ENCODE measurements around the gene PTPRG. TPM values are rescaled to one million over a fixed set of nuclear protein-coding genes. Genes with fewer than 3 reads are reported as not detected.

The PTPRG gene
- polyA plus RNA-seq, 3 donors, result not detected

DNA sequence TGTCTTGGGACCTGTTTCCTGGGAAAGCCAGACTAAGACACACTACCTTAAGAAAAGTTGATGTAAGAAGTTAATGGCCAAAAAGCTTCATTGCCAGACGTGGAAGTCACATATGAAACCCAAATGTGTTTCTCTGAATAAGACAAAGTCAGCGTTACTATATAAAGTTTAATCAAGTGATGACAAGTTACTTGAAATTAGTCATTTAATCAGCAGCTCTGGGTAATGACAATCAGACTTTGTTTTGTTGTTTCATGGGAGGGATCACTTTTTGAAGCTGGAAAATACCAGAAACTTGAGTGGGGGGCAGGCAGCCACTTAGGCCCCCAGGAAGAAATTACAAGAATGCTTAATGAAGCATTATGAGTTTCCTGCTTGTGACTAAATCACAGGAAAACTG lies 218.6 kb downstream of the PTPRG start:
- Histone ChIP-seq H3K9me3 (replicated peaks in 1 of 2; ENCODE audit: control insufficient read depth in 1 of 2, insufficient read depth in 1 of 2, low read length in 2 of 2) (no peaks in the 10 kb centered on the region), H4K20me1 (ENCODE audit: insufficient read depth, low read length) (no peaks in the 10 kb centered on the region), H3K4me3 (replicated peaks in 1 of 3; ENCODE audit: low read depth in 2 of 3, low read length in 3 of 3) (no peak overlapping the region), H3K27me3 (ENCODE audit: control insufficient read depth in 2 of 2, insufficient read depth in 2 of 2, low read length in 2 of 2) (no peaks in the 10 kb centered on the region), H2AFZ (ENCODE audit: insufficient read depth, low read depth, low read length, poor library complexity, severe bottlenecking) (no peak overlapping the region), H3K9ac (ENCODE audit: insufficient read depth, low read length, poor library complexity, severe bottlenecking) (no peak overlapping the region), H3K79me2 (ENCODE audit: insufficient read depth, low read length) (no peaks in the 10 kb centered on the region), H3K27ac (ENCODE audit: low read depth in 1 of 2, low read length in 2 of 2) (no peak overlapping the region), H3K36me3 (replicated peaks in 1 of 2; ENCODE audit: control insufficient read depth in 1 of 2, insufficient read depth in 2 of 2, low read length in 2 of 2) (no peaks in the 10 kb centered on the region), H3K4me2 (replicated peaks; ENCODE audit: extremely low read depth, low read length, poor library complexity, severe bottlenecking) (no peak overlapping the region), H3K4me1 (ENCODE audit: control insufficient read depth in 1 of 2, insufficient read depth in 2 of 2, low read length in 2 of 2) (no peaks in the 10 kb centered on the region)
- intact Hi-C loops (cut with micrococcal nuclease), result no loop called here
- 80% methylated on average over 1 of the region's 2 CpGs for WGBS (ENCODE audit: insufficient coverage)
- no peaks in the 10 kb centered on the region for H3K4me1 Mint-ChIP-seq
- H3K27ac Mint-ChIP-seq, result no peak overlapping the region
- TF ChIP-seq, protein P1, sequence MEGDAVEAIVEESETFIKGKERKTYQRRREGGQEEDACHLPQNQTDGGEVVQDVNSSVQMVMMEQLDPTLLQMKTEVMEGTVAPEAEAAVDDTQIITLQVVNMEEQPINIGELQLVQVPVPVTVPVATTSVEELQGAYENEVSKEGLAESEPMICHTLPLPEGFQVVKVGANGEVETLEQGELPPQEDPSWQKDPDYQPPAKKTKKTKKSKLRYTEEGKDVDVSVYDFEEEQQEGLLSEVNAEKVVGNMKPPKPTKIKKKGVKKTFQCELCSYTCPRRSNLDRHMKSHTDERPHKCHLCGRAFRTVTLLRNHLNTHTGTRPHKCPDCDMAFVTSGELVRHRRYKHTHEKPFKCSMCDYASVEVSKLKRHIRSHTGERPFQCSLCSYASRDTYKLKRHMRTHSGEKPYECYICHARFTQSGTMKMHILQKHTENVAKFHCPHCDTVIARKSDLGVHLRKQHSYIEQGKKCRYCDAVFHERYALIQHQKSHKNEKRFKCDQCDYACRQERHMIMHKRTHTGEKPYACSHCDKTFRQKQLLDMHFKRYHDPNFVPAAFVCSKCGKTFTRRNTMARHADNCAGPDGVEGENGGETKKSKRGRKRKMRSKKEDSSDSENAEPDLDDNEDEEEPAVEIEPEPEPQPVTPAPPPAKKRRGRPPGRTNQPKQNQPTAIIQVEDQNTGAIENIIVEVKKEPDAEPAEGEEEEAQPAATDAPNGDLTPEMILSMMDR (IDR thresholded peaks at IDR 0.05), result no peak
- no peaks in the 10 kb centered on the region for H3K36me3 Mint-ChIP-seq
- H3K4me3 Mint-ChIP-seq, result no peak overlapping the region
- H3K27me3 Mint-ChIP-seq (ENCODE audit: low read depth in 3 of 3), result no peaks in the 10 kb centered on the region
- peaks cover 0 to 13% (median 3%) of the 10 kb centered on the region in 7 donors for H3K9me3 Mint-ChIP-seq
- no peak for DNase-seq

DNA sequence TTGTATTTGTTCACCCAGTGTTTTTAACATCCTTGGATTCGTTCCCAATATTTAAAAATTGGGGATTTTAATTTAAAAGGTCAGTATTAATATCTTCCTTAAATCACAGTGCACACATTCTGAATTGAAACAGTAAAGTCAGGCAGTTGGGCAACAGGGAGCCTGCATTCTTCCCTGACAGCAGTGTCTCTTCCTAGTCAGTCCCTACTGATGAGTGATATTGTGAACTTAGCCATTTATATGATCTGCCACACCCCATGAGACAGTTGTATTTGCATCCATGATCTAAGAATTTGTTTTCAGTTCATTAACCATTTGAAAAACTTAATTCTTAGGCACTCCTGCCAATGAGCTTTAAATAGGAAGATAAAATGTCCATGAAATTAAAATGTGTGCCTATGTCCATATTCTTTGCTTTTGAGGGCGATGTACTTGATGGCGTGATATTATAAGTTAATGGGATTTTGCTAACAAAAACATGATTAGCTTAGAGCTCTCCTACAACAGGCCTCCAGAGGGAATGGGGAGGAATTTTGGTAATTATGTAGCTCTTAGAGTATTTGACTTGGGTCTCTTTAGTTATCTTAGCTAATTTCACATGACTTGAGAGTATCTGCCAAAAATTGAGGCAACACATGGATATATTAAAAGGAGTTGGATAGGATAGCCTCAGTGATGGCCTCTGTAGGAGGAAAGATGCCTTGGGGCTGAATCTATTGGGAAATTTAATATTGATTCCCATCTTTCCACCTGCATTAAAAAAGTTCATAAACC lies 219.3 kb downstream of the PTPRG start:
- no peak overlapping the region for H3K4me2 ChIP-seq (replicated peaks; ENCODE audit: extremely low read depth, low read length, poor library complexity, severe bottlenecking)
- no peak overlapping the region for H3K4me3 ChIP-seq (replicated peaks in 1 of 3; ENCODE audit: low read depth in 2 of 3, low read length in 3 of 3)
- no peaks in the 10 kb centered on the region for H3K36me3 Mint-ChIP-seq
- no peak overlapping the region for H3K9ac ChIP-seq (ENCODE audit: insufficient read depth, low read length, poor library complexity, severe bottlenecking)
- TF ChIP-seq, protein P1 (IDR thresholded peaks at IDR 0.05), result no peak
- H3K36me3 ChIP-seq (replicated peaks in 1 of 2; ENCODE audit: control insufficient read depth in 1 of 2, insufficient read depth in 2 of 2, low read length in 2 of 2), result no peaks in the 10 kb centered on the region
- no peaks in the 10 kb centered on the region for H3K27me3 Mint-ChIP-seq (ENCODE audit: low read depth in 3 of 3)
- no CpG with 5 or more reads among the region's 3 CpGs for WGBS (ENCODE audit: insufficient coverage)
- H3K4me1 Mint-ChIP-seq, result no peaks in the 10 kb centered on the region
- no peaks in the 10 kb centered on the region for H3K4me1 ChIP-seq (ENCODE audit: control insufficient read depth in 1 of 2, insufficient read depth in 2 of 2, low read length in 2 of 2)
- no peak overlapping the region for H3K27ac Mint-ChIP-seq
- DNase-seq, result no peak
- intact Hi-C loops (cut with micrococcal nuclease), result no loop called here
- H3K27ac ChIP-seq (ENCODE audit: low read depth in 1 of 2, low read length in 2 of 2), result no peak overlapping the region
- H4K20me1 ChIP-seq (ENCODE audit: insufficient read depth, low read length), result no peaks in the 10 kb centered on the region
- H3K27me3 ChIP-seq (ENCODE audit: control insufficient read depth in 2 of 2, insufficient read depth in 2 of 2, low read length in 2 of 2), result no peaks in the 10 kb centered on the region
- peaks cover 0 to 13% (median 3%) of the 10 kb centered on the region in 7 donors for H3K9me3 Mint-ChIP-seq
- no peaks in the 10 kb centered on the region for H3K79me2 ChIP-seq (ENCODE audit: insufficient read depth, low read length)
- no peak overlapping the region for H2AFZ ChIP-seq (ENCODE audit: insufficient read depth, low read depth, low read length, poor library complexity, severe bottlenecking)
- no peaks in the 10 kb centered on the region for H3K9me3 ChIP-seq (replicated peaks in 1 of 2; ENCODE audit: control insufficient read depth in 1 of 2, insufficient read depth in 1 of 2, low read length in 2 of 2)
- no peak overlapping the region for H3K4me3 Mint-ChIP-seq
